SJSA1 (cell line): Measurements from ENCODE around the gene CDH22. TPM values are rescaled to one million over a fixed set of nuclear protein-coding genes. Genes with fewer than 3 reads are reported as not detected.

Source experiments
- DNase-seq, 2 experiments: peaks; one replicate each; pipeline ENCODE4 v3.0.0-alpha.2; 2015 to 2020; ENCODE audit warnings: low spot score in 2 of 2, low read depth in 1 of 2
- H3K27ac ChIP-seq: fragments of 250-450 bp; sonication (Bioruptor Pico); 2 replicates; pipeline ENCODE4 v1.5.1; 2020; ENCODE audit warnings: mild to moderate bottlenecking, moderate library complexity
- H3K27me3 ChIP-seq: fragments of 250-450 bp; sonication (Bioruptor Pico); replicated peaks from 2 replicates; pipeline ENCODE4 v1.5.1; 2020; ENCODE audit warnings: mild to moderate bottlenecking, moderate library complexity
- H3K36me3 ChIP-seq: fragments of 250-450 bp; sonication (Bioruptor Pico); 2 replicates; pipeline ENCODE4 v1.5.1; 2020; ENCODE audit warnings: mild to moderate bottlenecking
- H3K4me1 ChIP-seq: fragments of 250-450 bp; sonication (Bioruptor Pico); replicated peaks from 2 replicates; pipeline ENCODE4 v1.6.1; 2021; ENCODE audit warnings: mild to moderate bottlenecking
- H3K4me3 ChIP-seq: fragments of 250-450 bp; sonication (Bioruptor Pico); 2 replicates; pipeline ENCODE4 v1.5.1; 2020; ENCODE audit warnings: mild to moderate bottlenecking
- H3K9me3 ChIP-seq: fragments of 250-450 bp; sonication (Bioruptor Pico); replicated peaks from 2 replicates; pipeline ENCODE4 v1.5.1; 2020; ENCODE audit warnings: mild to moderate bottlenecking
- total RNA-seq: library from RNA; depleted of rRNA; stranded (reverse); fragments of >200 nt; shearing (Covaris generic); gene quantifications from 2 replicates; pipeline ENCODE4 v1.2.3, GENCODE V29; 2014

The CDH22 gene
- total RNA-seq, 1 experiment from 2014 or later: not detected

GRCh38 chr20:46190478-46191167, 117.7 kb downstream of the CDH22 start:
- Histone ChIP-seq H3K4me3 (no peak overlapping the region), H3K9me3 (no peaks in the 10 kb centered on the region), H3K4me1 (no peaks in the 10 kb centered on the region), H3K36me3 (no peaks in the 10 kb centered on the region), H3K27ac (no peak overlapping the region), H3K27me3 (peaks cover 10% of the 10 kb centered on the region; the same call in 1 of the 2 replicates)
- no peak for DNase-seq

GRCh38 chr20:46188866-46189541, 119.3 kb downstream of the CDH22 start:
- Histone ChIP-seq H3K36me3 (no peaks in the 10 kb centered on the region), H3K9me3 (no peaks in the 10 kb centered on the region), H3K4me3 (no peak overlapping the region), H3K27ac (no peak overlapping the region), H3K27me3 (peaks cover 13% of the 10 kb centered on the region; the same call in 1 of the 2 replicates), H3K4me1 (no peaks in the 10 kb centered on the region)
- DNase-seq: no peak

GRCh38 chr20:46186210-46186609, 122.1 kb downstream of the CDH22 start:
- DNase-seq: no peak
- no peak overlapping the region for H3K4me3 ChIP-seq
- peaks cover 13% of the 10 kb centered on the region; the same call in 1 of the 2 replicates for H3K27me3 ChIP-seq
- no peak overlapping the region for H3K27ac ChIP-seq
- H3K9me3 ChIP-seq: no peaks in the 10 kb centered on the region
- no peaks in the 10 kb centered on the region for H3K4me1 ChIP-seq
- no peaks in the 10 kb centered on the region for H3K36me3 ChIP-seq

GRCh38 chr20:46185353-46185752, 122.9 kb downstream of the CDH22 start:
- H3K4me1 ChIP-seq: no peaks in the 10 kb centered on the region
- H3K4me3 ChIP-seq: no peak overlapping the region
- H3K9me3 ChIP-seq: no peaks in the 10 kb centered on the region
- H3K36me3 ChIP-seq: no peaks in the 10 kb centered on the region
- no peak for DNase-seq
- H3K27ac ChIP-seq: no peak overlapping the region
- peaks cover 14% of the 10 kb centered on the region; the same call in 1 of the 2 replicates for H3K27me3 ChIP-seq

- Histone ChIP-seq H3K36me3 (no peaks in the 10 kb centered on the region), H3K27ac (no peak overlapping the region), H3K27me3 (peaks cover 20% of the 10 kb centered on the region), H3K9me3 (no peaks in the 10 kb centered on the region), H3K4me3 (no peak overlapping the region), H3K4me1 (no peaks in the 10 kb centered on the region)
- no peak for DNase-seq
Measured at GRCh38 chr20:46183768-46184167, 124.5 kb downstream of the CDH22 start.

- Histone ChIP-seq H3K27me3 (peaks cover 16% of the 10 kb centered on the region), H3K36me3 (no peaks in the 10 kb centered on the region), H3K9me3 (no peaks in the 10 kb centered on the region), H3K4me3 (no peak overlapping the region), H3K4me1 (no peaks in the 10 kb centered on the region), H3K27ac (no peak overlapping the region)
- DNase-seq: no peak
Measured at GRCh38 chr20:46182276-46183200, 125.8 kb downstream of the CDH22 start.

- Histone ChIP-seq H3K4me3 (no peak overlapping the region), H3K27ac (no peak overlapping the region), H3K27me3 (peaks cover 41% of the 10 kb centered on the region), H3K4me1 (no peaks in the 10 kb centered on the region), H3K9me3 (no peaks in the 10 kb centered on the region), H3K36me3 (no peaks in the 10 kb centered on the region)
- DNase-seq: no peak
Measured at GRCh38 chr20:46179862-46180261, 128.4 kb downstream of the CDH22 start.

GRCh38 chr20:46178891-46179290, 129.4 kb downstream of the CDH22 start:
- H3K36me3 ChIP-seq: no peaks in the 10 kb centered on the region
- DNase-seq: no peak
- no peak overlapping the region for H3K4me3 ChIP-seq
- no peak overlapping the region for H3K27ac ChIP-seq
- no peaks in the 10 kb centered on the region for H3K9me3 ChIP-seq
- no peaks in the 10 kb centered on the region for H3K4me1 ChIP-seq
- peaks cover 45% of the 10 kb centered on the region for H3K27me3 ChIP-seq

- Histone ChIP-seq H3K4me3 (no peak overlapping the region), H3K4me1 (no peaks in the 10 kb centered on the region), H3K27me3 (peaks cover 56% of the 10 kb centered on the region), H3K9me3 (no peaks in the 10 kb centered on the region), H3K27ac (no peak overlapping the region), H3K36me3 (no peaks in the 10 kb centered on the region)
- DNase-seq: no peak
Measured at GRCh38 chr20:46177768-46178167, 130.5 kb downstream of the CDH22 start.

- Histone ChIP-seq H3K27me3 (peaks cover 64% of the 10 kb centered on the region), H3K4me1 (no peaks in the 10 kb centered on the region), H3K27ac (no peak overlapping the region), H3K36me3 (no peaks in the 10 kb centered on the region), H3K4me3 (no peak overlapping the region), H3K9me3 (no peaks in the 10 kb centered on the region)
- no peak for DNase-seq
Measured at GRCh38 chr20:46176739-46177378, 131.4 kb downstream of the CDH22 start.

- H3K27me3 ChIP-seq: peaks cover 76% of the 10 kb centered on the region
- no peak overlapping the region for H3K4me3 ChIP-seq
Measured at GRCh38 chr20:46175127-46175494, 133.2 kb downstream of the CDH22 start.

GRCh38 chr20:46174469-46175126, 133.7 kb downstream of the CDH22 start:
- Histone ChIP-seq H3K9me3 (no peaks in the 10 kb centered on the region), H3K27ac (no peak overlapping the region), H3K36me3 (no peaks in the 10 kb centered on the region), H3K4me1 (no peaks in the 10 kb centered on the region), H3K27me3 (peaks cover 73% of the 10 kb centered on the region), H3K4me3 (no peak overlapping the region)
- DNase-seq: peak in 1 of 2 experiments; percentile 69

More at GRCh38 chr20:46175127-46175494, 133.2 kb downstream of the CDH22 start:
- DNase-seq: no peak
- no peaks in the 10 kb centered on the region for H3K36me3 ChIP-seq
- no peaks in the 10 kb centered on the region for H3K9me3 ChIP-seq
- H3K27ac ChIP-seq: no peak overlapping the region
- no peaks in the 10 kb centered on the region for H3K4me1 ChIP-seq
